PFSK-1 (cell line): ENCODE measurements around the gene NKAIN2.

ENCODE experiments used
- FOXP2 ChIP-seq: optimal IDR thresholded peaks from 2 replicates; pipeline ENCODE3; 2011; ENCODE audit warnings: borderline replicate concordance, control low read depth, inconsistent platforms; ENCODE audit not compliant: insufficient read depth; ENCODE audit errors: extremely low read length, extremely low read depth
- POLR2AphosphoS5 ChIP-seq: IDR thresholded peaks from 2 replicates; pipeline ENCODE4 v1.6.1; 2012; ENCODE audit warnings: low read depth, mild to moderate bottlenecking, control low read depth, low read length, moderate library complexity
- SIN3A ChIP-seq: IDR thresholded peaks from 2 replicates; pipeline ENCODE4 v1.6.1; 2012; ENCODE audit warnings: mild to moderate bottlenecking, low read length, moderate library complexity, borderline replicate concordance; ENCODE audit not compliant: insufficient read depth
- TAF1 ChIP-seq: IDR thresholded peaks from 2 replicates; pipeline ENCODE4 v1.6.1; 2012; ENCODE audit warnings: low read length, control low read depth, borderline replicate concordance; ENCODE audit not compliant: insufficient read depth

- TF ChIP-seq TAF1 (no peak), SIN3A (no peak), POLR2AphosphoS5 (no peak), FOXP2 (no peak)
Measured at GRCh38 chr6:124203101-124203811, 399.6 kb downstream of the NKAIN2 start.
